Measurements from ENCODE around the gene KCNMB3. TPM values are rescaled to one million over a fixed set of nuclear protein-coding genes. Genes with fewer than 3 reads are reported as not detected.
"Not testable (repeated sequence)": the region's sequence is repeated elsewhere in the genome, so short reads cannot be mapped to it uniquely, and the experiment has no call there.

Gene KCNMB3
- total RNA-seq, 1 experiment from 2014 or later = not detected

DNA sequence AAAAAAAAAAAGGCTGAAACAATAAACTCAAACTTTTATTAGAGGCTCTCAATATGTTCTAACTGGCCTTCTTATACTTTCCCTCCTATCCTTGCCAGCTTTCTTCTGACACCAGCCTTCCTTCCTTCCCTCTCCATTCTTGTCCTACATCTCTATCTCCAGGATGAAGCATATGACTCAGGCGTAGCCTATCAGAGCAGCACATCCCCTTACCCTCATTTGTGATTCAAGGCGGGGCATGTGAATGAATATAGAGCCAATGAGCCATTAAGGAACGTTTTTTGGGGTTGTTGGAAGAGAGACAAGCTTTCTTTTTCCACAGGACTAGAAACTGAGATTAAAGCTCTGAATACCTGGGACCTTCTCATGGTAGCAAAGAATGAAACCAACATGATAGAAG lies 25.1 kb upstream of the KCNMB3 start:
- Histone ChIP-seq H2AFZ (ENCODE audit: low read depth, low read length, poor library complexity, severe bottlenecking) (no peak overlapping the region), H4K20me1 (ENCODE audit: insufficient read depth) (no peaks in the 10 kb centered on the region)

DNA sequence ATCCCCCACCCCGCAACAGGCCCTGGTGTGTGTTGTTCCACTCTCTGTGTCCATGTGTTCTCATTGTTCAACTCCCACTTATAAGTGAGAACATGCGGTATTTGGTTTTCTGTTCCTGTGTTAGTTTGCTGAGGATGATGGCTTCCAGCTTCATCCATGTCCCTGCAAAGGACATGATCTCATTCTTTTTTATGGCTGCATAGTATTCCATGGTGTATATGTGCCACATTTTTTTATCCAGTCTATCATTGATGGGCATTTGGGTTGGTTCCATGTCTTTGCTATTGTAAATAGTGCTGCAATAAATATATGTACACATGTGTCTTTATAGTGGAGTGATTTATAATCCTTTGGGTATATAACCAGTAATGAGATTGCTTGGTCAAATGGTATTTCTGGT lies 23.5 kb upstream of the KCNMB3 start:
- CTCF ChIA-PET; H3K4me1 ChIP-seq (ENCODE audit: control insufficient read depth in 1 of 2, insufficient read depth in 2 of 2, low read length in 2 of 2); H3K4me3 ChIP-seq (replicated peaks in 1 of 2; ENCODE audit: low read depth in 1 of 2, low read length in 2 of 2); H3K9me3 ChIP-seq (ENCODE audit: control insufficient read depth in 1 of 2, insufficient read depth in 1 of 2, low read depth in 1 of 2, low read length in 2 of 2); H3K4me2 ChIP-seq (ENCODE audit: low read length); H3K79me2 ChIP-seq (ENCODE audit: insufficient read depth, low read length); intact Hi-C loops (cut with micrococcal nuclease); H3K27ac ChIP-seq (ENCODE audit: low read depth, low read length); DNase-seq (ENCODE audit: low read depth, low spot score); H4K20me1 ChIP-seq (ENCODE audit: insufficient read depth); BruUV-seq (replicated peaks); H3K9me2 ChIP-seq (ENCODE audit: insufficient read depth); H3K9ac ChIP-seq (ENCODE audit: low read length); POLR2A ChIA-PET; H3K27me3 ChIP-seq (ENCODE audit: insufficient read depth, low read length); ATAC-seq; RAD21 ChIA-PET (ENCODE audit: low non-redundant PET in 1 of 2, low total read pairs in 2 of 2, uncharacterized antibody in 2 of 2, unreplicated experiment in 2 of 2); H3K36me3 ChIP-seq (ENCODE audit: control insufficient read depth in 1 of 2, insufficient read depth in 2 of 2, low read length in 2 of 2); H2AFZ ChIP-seq (ENCODE audit: low read depth, low read length, poor library complexity, severe bottlenecking): not testable (repeated sequence)

More for the DNA sequence above, 25.1 kb upstream of the KCNMB3 start:
- no TSS peak for BruUV-seq (replicated peaks)
- TF ChIP-seq CBX3 (IDR thresholded peaks at IDR 0.05; ENCODE audit: low read depth) (no peak), POLR2AphosphoS5 (IDR thresholded peaks at IDR 0.05; ENCODE audit: low read depth, low read length) (no peak), ELF1 (IDR thresholded peaks at IDR 0.05; ENCODE audit: borderline replicate concordance, low read depth) (no peak), SIN3A (IDR thresholded peaks at IDR 0.05; ENCODE audit: low read depth) (no peak), JUND (IDR thresholded peaks at IDR 0.05) (no peak), YY1 (IDR thresholded peaks at IDR 0.05; ENCODE audit: extremely low read depth, insufficient replicate concordance, low read depth, low read length) (no peak), ZFX (IDR thresholded peaks at IDR 0.05) (no peak), SRF (IDR thresholded peaks at IDR 0.05; ENCODE audit: low read depth) (no peak), RAD21 (IDR thresholded peaks at IDR 0.05; ENCODE audit: low read depth) (no peak), ZNF274 (IDR thresholded peaks at IDR 0.05; ENCODE audit: low read depth, low read length) (no peak), CEBPB (IDR thresholded peaks at IDR 0.05; ENCODE audit: low read depth) (no peak)
- TF ChIP-seq, protein P1, sequence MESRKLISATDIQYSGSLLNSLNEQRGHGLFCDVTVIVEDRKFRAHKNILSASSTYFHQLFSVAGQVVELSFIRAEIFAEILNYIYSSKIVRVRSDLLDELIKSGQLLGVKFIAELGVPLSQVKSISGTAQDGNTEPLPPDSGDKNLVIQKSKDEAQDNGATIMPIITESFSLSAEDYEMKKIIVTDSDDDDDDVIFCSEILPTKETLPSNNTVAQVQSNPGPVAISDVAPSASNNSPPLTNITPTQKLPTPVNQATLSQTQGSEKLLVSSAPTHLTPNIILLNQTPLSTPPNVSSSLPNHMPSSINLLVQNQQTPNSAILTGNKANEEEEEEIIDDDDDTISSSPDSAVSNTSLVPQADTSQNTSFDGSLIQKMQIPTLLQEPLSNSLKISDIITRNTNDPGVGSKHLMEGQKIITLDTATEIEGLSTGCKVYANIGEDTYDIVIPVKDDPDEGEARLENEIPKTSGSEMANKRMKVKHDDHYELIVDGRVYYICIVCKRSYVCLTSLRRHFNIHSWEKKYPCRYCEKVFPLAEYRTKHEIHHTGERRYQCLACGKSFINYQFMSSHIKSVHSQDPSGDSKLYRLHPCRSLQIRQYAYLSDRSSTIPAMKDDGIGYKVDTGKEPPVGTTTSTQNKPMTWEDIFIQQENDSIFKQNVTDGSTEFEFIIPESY (IDR thresholded peaks at IDR 0.05; ENCODE audit: extremely low read depth, insufficient replicate concordance, low read length) = no peak
- H3K9ac ChIP-seq (ENCODE audit: low read length) = no peak overlapping the region
- DNase-seq (ENCODE audit: low read depth, low spot score) (no peak), ATAC-seq (no peak)
- no peaks in the 10 kb centered on the region for H3K9me3 ChIP-seq (ENCODE audit: control insufficient read depth in 1 of 2, insufficient read depth in 1 of 2, low read depth in 1 of 2, low read length in 2 of 2)
- no peak overlapping the region for H3K4me2 ChIP-seq (ENCODE audit: low read length)
- H3K79me2 ChIP-seq (ENCODE audit: insufficient read depth, low read length) = no peaks in the 10 kb centered on the region
- H3K4me3 ChIP-seq (replicated peaks in 1 of 2; ENCODE audit: low read depth in 1 of 2, low read length in 2 of 2) = no peak overlapping the region
- intact Hi-C loops (cut with micrococcal nuclease) = no loop called here
- ChIA-PET CTCF (no interaction called here), RAD21 (ENCODE audit: low non-redundant PET in 1 of 2, low total read pairs in 2 of 2, uncharacterized antibody in 2 of 2, unreplicated experiment in 2 of 2) (no interaction called here), POLR2A (no interaction called here)
- no peak overlapping the region for H3K27ac ChIP-seq (ENCODE audit: low read depth, low read length)
- H3K36me3 ChIP-seq (ENCODE audit: control insufficient read depth in 1 of 2, insufficient read depth in 2 of 2, low read length in 2 of 2) = no peaks in the 10 kb centered on the region
- no peaks in the 10 kb centered on the region for H3K4me1 ChIP-seq (ENCODE audit: control insufficient read depth in 1 of 2, insufficient read depth in 2 of 2, low read length in 2 of 2)
- H3K9me2 ChIP-seq (ENCODE audit: insufficient read depth) = no peaks in the 10 kb centered on the region
- no peaks in the 10 kb centered on the region for H3K27me3 ChIP-seq (ENCODE audit: insufficient read depth, low read length)

Data from HCT116 (cell line).